Measurements from ENCODE around the gene SDK1.

DNA sequence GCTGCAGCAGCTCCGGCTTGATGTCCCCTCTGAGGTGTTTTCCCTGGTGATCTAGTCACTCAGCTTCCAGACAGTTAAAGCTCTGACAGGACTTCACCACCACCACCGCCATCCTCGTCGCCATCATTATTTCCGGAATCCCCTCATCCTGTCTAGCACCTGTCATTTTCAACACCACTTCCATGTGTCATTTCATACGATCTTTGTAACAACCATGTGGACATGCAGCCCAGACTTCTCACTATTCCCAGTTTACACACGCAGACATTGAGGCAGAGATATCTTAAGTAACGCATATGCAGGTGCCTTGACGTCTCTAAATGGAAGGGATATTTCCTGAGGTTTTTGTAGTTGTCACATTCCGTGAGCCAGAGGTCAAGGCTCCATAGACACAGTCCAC is 850.5 kb downstream of the SDK1 start:
- no peak for TF ChIP-seq SP1 (CRISPR knock-in tag; conservative IDR thresholded peaks at IDR 0.05)
- TF ChIP-seq, protein P1, sequence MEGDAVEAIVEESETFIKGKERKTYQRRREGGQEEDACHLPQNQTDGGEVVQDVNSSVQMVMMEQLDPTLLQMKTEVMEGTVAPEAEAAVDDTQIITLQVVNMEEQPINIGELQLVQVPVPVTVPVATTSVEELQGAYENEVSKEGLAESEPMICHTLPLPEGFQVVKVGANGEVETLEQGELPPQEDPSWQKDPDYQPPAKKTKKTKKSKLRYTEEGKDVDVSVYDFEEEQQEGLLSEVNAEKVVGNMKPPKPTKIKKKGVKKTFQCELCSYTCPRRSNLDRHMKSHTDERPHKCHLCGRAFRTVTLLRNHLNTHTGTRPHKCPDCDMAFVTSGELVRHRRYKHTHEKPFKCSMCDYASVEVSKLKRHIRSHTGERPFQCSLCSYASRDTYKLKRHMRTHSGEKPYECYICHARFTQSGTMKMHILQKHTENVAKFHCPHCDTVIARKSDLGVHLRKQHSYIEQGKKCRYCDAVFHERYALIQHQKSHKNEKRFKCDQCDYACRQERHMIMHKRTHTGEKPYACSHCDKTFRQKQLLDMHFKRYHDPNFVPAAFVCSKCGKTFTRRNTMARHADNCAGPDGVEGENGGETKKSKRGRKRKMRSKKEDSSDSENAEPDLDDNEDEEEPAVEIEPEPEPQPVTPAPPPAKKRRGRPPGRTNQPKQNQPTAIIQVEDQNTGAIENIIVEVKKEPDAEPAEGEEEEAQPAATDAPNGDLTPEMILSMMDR (IDR thresholded peaks at IDR 0.05), result no peak
- TF ChIP-seq, protein P2, sequence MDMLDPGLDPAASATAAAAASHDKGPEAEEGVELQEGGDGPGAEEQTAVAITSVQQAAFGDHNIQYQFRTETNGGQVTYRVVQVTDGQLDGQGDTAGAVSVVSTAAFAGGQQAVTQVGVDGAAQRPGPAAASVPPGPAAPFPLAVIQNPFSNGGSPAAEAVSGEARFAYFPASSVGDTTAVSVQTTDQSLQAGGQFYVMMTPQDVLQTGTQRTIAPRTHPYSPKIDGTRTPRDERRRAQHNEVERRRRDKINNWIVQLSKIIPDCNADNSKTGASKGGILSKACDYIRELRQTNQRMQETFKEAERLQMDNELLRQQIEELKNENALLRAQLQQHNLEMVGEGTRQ (CRISPR knock-in tag; IDR thresholded peaks at IDR 0.05), result no peak
- TF ChIP-seq TEAD4 (CRISPR knock-in tag; IDR thresholded peaks at IDR 0.05), result no peak
- TF ChIP-seq ZNF138 (CRISPR knock-in tag; conservative IDR thresholded peaks at IDR 0.05), result no peak
- TF ChIP-seq RELA (CRISPR knock-in tag; IDR thresholded peaks at IDR 0.05; ENCODE audit: borderline replicate concordance), result no peak
- no peak for TF ChIP-seq ZNF416 (CRISPR knock-in tag; IDR thresholded peaks at IDR 0.05)
- TF ChIP-seq, protein P3, sequence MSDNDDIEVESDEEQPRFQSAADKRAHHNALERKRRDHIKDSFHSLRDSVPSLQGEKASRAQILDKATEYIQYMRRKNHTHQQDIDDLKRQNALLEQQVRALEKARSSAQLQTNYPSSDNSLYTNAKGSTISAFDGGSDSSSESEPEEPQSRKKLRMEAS (CRISPR knock-in tag; IDR thresholded peaks at IDR 0.05), result no peak
- no peak for TF ChIP-seq NFE2L1 (CRISPR knock-in tag; IDR thresholded peaks at IDR 0.05)
- TF ChIP-seq SMAD3 (CRISPR knock-in tag; IDR thresholded peaks at IDR 0.05; ENCODE audit: borderline replicate concordance), result no peak

Measured in WTC11 (cell line).